Activated CD4-positive, alpha-beta T cell treated with anti-CD3 and anti-CD28 coated beads, Interleukin-2, amount 50 U/mL, for 48 hours (primary cell): Measurements from ENCODE around the gene CTDSPL.

Experiments
- DNase-seq, 2 experiments: peaks; one replicate each; pipeline ENCODE4 v3.0.0-alpha.2; 2020

CTDSPL gene

DNA sequence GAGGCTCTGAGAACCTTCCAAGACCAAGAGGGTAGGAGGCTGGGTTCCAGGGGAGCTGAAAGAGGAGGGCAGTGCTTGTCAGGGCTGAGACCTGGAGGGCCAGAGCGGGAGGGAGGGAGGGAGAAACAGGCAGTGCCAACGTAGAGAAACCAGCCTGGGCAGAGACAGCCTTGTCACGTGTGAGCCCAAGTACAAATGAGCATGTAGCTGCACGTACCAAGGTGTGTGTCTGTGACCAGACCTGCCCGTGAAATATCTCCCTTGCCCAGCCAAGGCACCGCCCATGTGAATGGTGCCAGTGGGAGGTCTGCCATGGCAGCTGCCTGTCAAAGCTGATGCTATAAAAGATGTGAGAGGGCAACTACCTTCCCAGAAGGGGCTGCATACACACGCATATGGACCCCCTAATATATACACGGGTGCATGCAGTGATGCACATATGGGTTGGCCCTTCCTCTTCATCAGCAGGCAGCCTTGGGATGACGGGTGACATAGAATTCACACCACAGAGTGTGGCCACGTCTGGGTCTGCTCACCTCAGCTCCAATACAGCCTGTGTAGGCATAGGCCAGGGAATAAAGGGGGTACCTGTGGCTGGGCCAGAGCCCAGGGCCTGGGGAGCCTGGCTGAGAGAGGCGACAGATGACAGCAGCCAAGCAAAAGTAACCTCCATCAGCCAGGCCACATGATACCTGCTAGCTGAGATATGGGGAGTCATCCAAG lies 7.8 kb upstream of the CTDSPL start:
- DNase-seq = no peak

DNA sequence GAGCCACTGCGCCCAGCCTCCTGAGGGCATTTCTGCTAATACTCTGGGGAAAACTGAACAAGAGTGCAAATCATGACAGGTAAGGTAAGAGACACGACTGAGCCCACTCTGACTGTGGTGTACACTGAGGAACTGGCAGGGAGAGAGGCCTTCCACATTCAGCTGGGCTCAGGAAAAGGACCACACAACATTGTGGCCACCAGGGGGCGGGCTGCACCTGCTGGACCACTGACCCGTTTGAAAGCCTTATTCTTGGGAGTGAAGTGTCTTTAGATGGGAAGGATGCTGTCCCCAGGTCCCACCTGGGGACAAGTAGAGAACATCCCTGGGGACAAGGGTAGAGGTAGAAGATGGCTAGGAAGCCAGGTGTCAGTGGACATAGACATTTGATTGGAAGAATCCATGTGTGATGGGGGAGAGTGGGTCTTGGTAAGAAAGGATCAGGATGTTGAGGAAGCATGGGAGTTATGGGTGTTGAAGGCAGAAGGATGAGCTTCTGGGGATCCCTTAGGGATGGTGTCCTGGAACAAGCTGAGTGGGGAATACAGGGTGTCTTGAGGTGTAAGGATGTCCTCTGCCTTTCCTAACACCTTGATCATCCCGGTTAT lies 6.2 kb upstream of the CTDSPL start:
- peak; percentile 84 to 87 for DNase-seq

DNA sequence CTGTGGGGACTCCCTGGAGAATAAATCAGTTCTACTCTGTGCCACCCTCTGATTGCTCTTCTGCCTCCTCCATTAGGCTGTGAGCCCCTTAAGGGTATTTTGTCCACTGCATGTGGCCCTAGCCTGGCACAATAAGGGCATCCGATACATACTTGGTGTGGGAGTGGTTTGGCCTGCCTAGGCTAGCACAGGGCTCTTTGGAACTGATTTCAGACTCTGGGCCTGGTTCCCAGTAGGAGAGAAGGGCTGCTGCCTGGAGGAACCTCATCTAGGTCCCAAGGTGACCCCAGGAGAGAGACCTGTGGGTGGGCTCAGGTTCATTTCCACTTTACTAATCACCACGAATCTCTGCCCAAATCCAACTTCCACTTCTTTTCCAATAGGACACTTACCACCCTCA lies 5.3 kb upstream of the CTDSPL start:
- no peak for DNase-seq

DNA sequence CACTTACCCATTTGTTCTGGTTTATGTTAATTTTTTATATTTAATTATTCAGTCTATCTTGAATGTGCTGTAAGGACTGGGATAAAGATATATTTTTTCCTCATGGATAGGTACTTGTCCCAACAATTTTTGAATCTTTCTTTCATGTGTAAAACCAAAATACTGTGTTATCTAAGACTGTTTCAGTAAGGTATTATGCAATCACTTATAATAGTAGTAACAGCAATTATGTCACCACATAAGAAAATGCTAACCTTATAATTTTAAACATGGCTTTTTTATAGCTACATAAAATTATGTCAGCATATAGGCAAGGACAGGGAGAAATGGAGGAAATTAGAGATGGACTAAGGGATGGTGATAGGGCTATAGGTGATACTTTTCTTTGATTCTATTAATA lies 2.9 kb upstream of the CTDSPL start:
- no peak for DNase-seq

DNA sequence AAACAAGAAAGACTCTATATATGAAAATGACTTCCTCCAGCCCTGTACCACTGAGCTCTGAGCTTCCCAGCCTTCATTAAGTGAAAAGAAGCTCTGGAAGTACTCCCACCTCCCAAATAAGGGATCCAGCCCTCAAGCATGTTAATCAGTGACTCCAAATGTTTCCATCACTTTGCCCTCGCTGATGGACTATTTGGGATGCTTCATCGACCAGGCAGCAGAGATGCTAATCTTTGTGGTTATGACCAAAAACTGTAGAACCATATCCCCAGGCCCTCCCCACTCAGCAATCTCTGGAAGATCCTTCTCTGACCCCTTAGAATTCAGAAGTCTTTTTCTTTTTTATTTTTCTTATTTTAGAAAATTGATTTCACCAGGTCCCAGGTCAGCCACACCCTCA lies 2.3 kb upstream of the CTDSPL start:
- DNase-seq = no peak

DNA sequence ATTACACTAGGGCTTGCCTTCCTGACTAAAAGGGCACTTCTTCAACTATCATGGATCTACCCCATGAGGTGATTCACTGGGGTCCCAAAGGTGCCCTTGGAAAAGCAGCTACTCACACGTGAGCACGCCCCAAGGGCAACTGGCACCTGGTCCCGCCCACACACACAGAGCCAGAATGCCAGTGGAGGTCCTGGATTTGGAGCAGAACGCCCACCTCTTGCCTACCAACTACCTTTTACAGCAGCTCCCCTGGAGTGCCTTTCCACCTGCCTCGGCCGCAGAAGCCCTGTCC lies 1.8 kb upstream of the CTDSPL start:
- no peak for DNase-seq

DNA sequence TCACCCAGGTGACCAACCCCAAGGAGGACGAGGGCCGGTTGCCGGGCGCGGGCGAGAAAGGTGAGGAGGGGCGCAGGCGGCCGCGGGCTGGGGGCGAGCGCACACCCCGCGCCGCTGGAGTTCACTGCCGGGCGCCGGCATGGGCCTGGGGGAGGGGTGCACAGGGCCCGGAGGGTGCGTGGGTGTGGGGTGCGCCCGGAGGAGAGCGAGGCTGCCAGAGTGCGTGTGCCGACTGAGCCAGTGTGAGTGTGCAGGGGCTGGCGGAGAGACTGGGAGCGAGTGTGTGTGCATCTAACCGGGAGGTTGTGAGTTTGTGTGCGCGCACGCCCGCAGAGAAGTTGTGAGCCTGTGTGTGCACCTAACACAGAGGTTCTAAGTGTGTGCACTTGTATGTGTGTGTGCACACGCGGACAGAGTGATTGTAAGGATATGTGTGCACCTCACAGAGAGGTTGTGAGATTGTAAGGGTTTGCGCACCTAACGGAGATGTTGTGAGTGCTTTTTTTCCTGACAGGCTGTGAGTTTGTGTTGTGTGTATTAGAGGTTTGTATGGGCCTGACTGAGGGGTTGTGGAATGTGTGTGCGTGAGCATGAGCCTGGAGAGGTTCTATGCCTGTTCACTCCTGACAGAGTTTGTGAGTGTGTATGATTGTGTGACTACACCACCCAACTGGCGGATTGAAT lies 681 bp downstream of the CTDSPL start:
- peak; percentile 55 to 60 for DNase-seq

DNA sequence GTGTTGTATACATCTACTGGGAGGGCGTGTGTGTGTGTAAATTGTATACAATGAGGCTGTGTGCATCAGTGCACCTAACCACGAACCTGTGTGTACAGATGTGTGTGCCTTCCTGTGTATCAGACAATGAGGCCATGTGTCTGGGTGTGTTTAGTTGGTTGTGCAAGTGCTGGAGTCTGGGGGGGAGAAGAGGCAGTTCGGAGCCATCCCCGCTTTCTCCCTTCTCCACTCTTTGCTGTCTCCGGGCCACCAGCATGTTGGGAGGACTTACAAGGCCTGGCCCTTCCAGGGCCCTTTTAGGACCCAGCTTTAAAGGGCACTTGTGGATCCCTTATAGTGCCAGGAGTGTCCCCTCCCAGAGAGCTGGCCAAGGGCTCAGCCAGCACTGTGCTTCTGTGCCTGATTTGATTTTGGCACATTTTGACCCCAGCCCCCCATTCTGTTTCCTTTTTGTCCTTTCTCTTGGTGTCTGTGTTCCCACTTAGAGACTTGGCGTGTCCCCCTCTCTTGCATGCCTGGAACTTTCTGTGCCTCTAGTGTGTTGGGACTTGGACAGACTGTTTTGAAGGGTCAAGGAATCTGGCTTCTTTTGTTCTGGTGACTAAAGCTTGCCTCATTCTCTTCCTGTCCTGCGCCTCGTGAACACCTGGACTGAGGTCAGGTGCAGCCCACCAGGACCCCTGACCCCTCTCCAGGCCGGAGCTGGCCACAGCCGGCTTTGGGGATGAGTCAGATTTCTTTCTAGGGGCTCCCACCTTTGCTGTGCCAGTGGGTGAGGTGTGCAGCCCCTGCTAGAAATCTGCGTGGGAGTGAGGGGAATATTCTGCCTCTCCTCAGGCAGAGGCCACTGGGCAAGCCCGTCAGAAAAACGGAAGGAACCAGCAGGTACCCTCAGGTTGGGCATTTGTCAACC lies 1.5 kb downstream of the CTDSPL start:
- DNase-seq = no peak

DNA sequence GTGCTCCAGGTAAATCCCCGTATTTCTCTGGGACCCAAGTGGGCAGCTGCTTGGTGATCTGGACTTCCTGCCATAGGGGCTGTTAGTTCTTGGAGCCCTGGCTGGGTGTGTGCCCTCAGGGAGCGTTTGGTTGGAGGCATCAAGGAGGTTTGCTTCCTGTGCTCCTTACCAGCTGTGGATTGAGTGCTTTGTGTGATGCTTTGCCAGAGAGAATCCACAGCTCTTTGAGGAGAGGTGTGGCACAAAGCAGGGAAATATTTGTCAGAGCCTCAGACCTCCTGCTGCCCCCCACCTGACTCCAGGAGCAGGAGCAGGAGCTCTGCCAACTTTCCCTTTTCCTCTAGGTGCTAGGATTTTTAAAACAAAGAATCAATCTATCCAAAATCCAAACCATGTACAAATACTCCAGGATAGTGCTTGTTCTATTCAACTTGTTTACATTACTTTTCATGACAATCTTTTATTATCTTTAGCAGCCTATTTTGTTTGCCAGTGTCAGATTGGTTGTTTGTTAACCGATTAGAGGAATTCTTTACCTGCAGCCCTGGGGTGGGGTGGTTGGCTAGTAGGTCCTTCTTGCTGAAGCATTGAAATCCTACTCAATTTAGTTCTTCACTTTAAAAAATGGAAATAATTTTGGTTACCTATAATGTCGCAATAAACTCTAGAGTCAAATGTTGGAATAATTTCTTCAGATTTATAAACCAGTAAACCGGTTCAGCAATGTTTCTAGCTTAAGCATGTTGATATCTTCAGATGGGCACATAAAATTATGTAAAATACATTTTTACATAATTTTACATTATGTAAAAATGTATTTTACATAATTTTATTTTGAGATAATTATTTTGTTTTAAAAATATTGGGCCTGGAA lies 2.5 kb downstream of the CTDSPL start:
- DNase-seq = no peak

DNA sequence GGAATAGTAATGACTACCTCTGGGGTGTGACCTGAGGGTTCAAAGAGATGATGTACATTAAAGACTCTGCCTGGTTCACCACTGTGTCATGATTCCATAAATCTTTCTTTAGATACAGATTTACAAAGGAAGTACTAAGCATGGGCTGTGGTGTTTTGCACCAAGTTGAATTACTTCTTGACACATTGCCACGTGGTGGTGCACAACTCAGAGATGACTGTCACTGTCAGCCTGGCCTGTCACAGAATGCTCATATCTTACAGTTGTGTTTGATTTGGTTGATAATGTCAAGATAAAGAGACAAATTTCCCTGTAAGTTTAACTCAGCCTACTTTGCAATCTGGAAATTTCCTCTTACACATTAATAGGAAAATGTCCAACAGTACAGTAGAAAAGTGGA lies 3.2 kb downstream of the CTDSPL start:
- no peak for DNase-seq

DNA sequence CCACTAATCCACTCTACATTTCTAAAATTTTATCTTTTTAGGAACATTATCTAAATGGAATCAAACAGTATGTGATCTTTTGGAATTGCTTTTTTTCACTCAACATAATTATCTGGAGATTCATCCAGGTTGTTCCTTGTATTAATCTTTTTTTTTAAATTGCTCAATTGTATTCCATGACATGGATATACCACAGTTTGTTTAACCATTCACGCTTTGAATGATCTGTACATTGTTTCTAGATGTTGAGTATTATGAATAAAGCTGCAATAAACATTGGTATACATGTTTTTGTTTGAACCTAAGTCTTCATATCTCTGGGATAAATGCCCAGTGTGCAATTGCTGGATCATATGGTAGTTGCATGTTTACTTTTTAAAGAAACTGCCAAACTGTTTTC lies 5.5 kb downstream of the CTDSPL start:
- DNase-seq = no peak

DNA sequence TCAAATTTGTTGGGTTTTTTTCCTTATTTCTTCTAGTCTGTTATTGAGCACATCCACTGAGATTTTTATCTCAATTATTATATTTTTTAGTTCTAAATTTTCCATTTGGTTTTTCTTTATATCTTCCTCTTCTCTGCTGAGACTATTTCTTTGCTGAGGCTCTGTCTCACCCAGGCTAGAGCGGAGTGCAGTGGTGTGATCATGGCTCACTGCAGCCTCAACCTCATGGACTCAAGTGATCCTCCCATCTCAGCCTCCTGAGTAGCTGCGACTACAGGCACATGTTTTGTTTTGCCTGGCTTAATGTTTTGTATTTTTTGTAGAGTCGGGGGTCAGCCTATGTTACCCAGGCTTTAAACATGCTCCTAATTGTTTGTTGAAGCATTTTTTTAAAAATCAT lies 10.2 kb downstream of the CTDSPL start:
- DNase-seq = no peak

DNA sequence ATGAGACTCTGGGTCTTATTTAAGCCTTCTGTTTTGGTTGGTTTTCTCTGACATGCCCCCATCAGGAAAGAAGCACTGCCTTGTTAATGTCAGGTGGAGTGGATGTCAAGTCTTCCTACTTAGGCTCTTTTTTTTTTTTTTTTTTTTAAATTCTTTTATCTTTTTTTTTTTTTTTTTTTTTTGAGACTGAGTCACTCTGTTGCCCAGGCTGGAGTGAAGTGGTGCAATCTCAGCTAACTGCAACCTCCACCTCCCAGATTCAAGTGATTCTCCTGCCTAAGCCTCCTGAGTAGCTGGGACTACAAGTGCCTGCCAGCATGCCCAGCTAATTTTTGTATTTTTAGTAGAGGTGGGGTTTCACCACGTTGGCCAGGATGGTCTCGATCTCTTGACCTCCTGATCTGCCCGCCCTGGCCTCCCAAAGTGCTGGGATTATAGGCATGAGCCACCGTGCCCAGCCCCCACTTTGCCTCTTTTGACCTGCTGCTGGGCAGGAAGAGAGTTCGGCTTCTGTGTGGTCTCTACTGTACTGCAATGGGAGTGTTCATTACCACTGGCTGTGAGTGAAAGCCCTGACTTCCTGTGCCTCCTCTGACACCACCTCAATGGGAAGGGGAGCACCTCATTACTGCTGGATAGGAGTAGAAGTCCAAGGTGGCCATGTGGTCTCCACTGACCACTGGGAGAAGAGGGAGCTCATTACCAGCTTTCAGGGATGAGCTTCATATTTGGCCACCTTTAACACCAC lies 10.9 kb downstream of the CTDSPL start:
- no peak for DNase-seq

DNA sequence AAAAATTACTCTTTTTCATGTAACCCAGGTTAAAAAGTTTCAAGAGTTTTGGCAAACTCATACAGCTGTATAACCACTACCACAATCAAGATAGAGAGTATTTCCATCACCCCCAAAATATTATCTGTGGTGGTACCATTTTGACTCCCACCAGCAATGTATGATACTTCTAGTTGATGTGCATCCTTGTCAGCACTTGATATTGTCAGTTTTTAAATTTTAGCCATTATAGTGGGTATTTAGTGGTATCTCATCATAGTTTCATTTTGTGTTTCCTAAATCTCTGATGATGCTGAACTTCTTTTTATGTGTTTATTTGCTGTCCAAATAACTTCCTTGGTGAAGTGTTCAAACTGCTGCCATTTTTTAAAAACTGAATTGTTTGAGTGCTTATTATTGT lies 14.6 kb downstream of the CTDSPL start:
- DNase-seq = no peak

DNA sequence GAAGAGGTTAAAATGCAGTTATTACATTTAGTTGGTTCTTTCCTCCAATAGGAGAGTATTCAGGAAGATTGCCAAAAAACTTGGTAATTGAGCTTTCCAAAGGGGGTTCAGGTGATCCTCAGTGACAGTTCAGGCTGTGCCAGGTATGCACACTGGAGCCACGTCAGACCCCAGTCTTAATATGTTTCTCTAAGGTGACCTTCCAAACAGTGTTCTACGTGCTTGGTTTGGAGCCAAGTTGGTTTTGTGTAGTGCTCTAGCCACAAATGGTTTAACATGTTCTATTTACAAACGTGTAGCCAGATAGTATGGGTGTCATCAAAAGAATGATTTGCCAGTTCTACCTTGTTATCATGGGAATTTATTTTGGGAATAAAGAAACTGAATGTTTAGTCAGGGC lies 21.0 kb downstream of the CTDSPL start:
- no peak for DNase-seq

DNA sequence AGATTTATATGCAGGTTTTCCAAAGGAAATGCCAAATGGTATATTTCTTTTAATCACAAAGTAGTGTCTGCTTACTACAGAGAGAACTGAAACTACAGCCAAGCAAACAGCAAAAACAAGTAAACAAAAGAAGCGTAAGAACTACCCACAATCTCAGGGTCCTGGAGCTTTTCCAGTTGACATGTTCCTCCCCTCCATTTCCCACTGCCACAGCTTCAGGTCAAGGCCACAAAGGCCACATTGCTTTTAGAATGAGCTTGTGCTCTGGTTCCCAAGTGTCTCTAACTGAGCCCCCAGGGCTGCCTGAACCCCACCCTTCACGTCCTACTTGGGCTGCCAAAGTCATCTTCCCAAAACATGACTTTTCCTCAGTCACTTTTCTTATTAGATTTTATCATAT lies 24.1 kb downstream of the CTDSPL start:
- no peak for DNase-seq

DNA sequence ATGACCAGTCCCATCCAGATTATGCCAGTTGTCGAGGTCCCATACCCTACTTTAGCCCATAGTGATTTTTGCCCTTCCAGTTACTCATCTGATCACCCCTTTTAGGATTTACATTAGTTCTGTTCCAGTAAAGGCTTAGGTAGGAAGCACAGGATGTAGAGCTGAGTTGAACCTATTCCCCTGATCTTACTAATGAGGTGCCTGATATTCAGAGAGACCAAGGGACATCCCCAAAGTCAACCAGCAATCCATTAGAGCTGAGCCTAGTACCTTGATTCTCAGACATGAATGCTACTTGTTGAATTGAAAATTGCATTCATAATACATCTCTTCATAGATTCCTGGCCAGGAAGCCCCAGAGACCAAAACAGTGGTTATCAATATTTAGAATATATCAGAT lies 24.7 kb downstream of the CTDSPL start:
- no peak for DNase-seq

DNA sequence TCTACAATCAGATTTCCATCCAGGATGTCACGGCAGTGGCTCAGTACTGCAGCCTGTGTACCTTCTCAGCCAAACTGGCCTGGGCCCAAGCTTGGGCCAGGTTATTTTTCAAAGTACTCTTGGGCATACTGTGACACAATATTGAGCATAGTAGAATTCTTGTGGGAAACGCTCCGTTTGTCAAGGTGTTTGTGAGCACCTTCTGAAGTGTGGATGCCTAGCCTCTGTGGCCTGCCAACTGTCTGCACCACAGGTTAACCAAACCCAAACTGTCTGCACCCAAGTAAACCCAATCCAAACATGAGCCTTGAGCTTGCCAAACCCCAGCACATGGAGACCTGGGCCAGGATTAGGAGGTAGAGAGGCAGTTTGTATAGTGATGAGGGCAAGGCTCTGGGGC lies 25.4 kb downstream of the CTDSPL start:
- no peak for DNase-seq

DNA sequence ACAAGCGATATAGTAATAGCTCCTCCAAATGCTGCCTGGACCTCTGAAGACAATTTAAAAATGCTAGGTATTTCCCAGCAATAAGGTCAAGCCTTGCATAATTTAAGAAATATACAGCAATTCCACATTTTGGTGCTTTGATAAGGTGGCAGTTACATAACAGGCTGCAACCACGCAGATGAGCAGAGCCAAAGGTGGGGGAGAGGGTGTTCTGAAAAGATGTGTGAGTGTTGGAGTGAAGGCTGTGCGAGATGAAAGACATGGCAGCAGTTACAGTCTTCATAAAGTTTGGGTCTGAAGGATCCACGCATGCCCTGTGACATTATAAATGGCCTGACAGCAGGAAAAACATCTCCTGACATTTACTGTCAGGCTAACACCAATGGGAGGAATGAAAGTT lies 26.1 kb downstream of the CTDSPL start:
- DNase-seq = no peak

DNA sequence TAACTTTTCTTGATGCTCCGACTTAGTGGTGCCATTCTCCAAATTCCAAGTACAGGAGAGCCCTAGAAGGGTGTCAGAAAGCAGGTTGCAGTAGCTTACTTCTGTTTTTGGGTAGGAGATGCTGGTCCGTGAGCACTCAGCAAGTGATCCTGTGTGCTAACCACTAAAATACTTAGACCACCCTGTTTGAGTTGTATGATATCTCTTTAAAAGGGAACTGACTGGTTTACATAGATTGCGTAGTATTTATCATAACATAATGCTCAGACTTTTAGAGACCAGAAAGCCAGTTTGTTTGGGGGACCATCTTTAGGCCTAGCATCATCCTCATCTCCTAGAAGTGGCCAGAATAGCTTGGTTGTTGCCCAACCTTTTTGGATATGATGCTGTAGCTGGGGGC lies 26.7 kb downstream of the CTDSPL start:
- DNase-seq = no peak

DNA sequence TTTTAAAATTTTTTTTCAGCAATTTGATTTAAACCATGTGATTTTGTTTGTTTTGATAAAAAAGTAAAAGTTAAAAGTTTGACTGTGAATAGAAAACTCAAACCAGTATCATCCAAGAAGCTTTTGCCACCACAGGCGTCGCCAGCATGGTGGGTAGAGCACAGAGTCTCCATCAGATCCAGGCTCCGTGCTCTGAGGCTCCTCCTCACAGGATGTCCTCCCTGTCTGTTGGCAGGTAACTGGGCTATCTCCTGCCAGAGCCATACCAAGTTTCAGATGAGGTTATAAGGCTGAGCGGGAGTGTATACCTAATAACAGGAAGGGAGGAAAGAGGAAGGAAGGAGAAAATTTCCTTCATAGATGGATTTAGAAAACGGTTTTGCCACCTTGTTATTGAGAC lies 28.8 kb downstream of the CTDSPL start:
- no peak for DNase-seq

DNA sequence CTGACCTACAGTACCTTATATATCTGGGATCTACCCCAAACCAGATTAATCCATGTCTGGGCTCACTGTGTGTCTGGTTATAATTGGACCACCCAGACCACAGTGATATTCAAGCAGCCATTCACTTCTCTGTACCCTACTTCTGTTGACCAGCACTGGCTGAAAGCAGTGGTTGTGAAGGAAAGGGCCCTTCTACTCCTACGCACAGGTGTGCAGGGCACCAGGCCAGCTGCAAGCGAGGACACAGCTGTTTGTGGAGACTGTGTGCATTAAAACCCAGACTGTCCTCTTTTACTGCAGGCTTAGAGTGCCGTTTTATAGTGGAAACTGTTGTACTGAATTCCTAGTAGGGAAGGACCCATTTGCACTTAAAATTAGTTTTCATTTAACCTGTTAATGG lies 29.5 kb downstream of the CTDSPL start:
- no peak for DNase-seq
